Adipose tissue (tissue), 3 donors: ENCODE measurements around the gene RHOB. TPM values are rescaled to one million over a fixed set of nuclear protein-coding genes. Genes with fewer than 3 reads are reported as not detected.
"Not testable (repeated sequence)": the region's sequence is repeated elsewhere in the genome, so short reads cannot be mapped to it uniquely, and the experiment has no call there.

ENCODE experiments used
- H3K27ac ChIP-seq: one replicate; pipeline ENCODE4 v1.5.1; 2013; ENCODE audit warnings: low read depth, low read length
- whole genome bisulfite sequencing, 3 donors: extraction: QIAGEN DNeasy Blood & Tissue Kit; methylation state at CpG; one replicate each; pipeline ENCODE4 v1.1.7; 2013; 5-methylcytosine and 5-hydroxymethylcytosine counted together
- polyA plus RNA-seq, 3 donors: library from polyadenylated mRNA; stranded (reverse); fragments of 200-250 nt; gene quantifications; one replicate each; pipeline ENCODE4 v1.2.3, GENCODE V29; 2013
- donor health status: healthy with polysubstance abuse.
- donor health status: Bipolar disorder and iron deficiency.
- donor health status: healthy.

The RHOB gene
- polyA plus RNA-seq, 3 donors = 155 to 963 (median 704) TPM

DNA sequence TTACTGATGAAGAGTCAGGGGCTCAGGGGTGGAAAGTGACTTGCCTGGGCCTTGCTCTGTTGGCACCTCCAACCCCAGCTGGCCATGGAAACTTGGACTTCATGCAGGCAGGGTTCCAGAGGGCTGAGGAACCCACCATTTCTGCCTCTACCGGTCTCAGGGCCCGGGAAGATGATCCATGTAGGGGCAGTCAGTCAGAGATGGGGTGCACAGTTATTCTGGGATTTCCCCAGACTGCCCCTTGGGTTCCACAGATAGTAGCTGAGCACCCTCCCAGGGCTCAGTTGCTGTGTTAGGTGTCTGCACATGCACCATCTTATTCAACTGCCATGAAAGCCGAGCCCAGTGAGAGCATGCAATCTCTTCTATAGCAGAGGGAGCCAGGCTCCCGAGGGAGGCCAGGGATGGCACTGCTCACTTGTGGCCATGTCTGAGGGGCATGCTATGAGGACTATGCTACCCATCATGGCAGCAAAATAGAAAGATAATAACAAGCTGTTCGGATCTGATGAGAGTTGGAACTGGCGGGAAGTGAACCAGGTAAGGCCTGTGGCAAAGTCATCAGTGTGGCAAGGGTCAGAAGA is 37.3 kb downstream of the RHOB start:
- no peak overlapping the region for H3K27ac ChIP-seq
- WGBS, 3 donors = 93 to 95% (median 94%) methylated on average over 6 of the region's 6 CpGs

DNA sequence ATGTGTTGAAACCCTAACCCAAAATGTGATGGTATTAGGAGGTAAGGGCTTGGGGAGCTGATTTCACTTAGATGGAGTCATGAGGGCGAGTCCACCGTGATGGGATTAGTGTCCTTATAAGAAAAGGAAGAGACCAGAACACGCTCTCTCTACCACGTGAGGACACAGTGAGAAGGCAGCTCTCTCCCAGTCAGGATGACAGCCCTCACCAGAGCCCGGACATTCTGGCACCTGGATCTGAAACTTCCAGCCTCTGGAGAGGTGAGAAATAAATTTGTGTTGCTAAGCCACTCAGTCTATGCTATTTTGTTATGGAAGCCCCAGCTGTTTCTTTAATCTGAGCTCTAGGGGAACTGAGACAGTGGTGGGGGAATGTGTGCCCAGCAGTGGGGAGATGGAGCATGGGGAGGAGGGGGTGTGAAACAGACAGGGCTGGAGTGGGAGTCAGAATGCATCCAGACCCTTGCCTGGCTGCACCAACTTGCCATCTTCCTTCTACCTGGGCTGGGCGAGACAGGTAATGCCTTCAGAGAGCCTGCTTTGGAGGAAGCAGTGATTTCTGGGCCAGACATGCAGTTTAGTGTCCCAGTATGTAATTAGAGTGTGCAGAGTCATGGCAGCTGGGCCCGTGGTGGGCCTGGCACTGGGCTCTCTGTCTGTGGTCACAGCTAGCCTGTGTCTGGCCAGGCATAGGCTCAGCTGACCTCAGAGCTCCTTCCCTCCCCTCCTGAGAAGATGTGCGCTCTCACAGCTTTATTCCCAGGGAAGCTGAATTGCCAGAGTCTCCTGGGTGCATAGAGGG is 38.1 kb downstream of the RHOB start:
- WGBS, 3 donors = 89 to 90% (median 89%) methylated on average over 8 of the region's 8 CpGs
- no peak overlapping the region for H3K27ac ChIP-seq

DNA sequence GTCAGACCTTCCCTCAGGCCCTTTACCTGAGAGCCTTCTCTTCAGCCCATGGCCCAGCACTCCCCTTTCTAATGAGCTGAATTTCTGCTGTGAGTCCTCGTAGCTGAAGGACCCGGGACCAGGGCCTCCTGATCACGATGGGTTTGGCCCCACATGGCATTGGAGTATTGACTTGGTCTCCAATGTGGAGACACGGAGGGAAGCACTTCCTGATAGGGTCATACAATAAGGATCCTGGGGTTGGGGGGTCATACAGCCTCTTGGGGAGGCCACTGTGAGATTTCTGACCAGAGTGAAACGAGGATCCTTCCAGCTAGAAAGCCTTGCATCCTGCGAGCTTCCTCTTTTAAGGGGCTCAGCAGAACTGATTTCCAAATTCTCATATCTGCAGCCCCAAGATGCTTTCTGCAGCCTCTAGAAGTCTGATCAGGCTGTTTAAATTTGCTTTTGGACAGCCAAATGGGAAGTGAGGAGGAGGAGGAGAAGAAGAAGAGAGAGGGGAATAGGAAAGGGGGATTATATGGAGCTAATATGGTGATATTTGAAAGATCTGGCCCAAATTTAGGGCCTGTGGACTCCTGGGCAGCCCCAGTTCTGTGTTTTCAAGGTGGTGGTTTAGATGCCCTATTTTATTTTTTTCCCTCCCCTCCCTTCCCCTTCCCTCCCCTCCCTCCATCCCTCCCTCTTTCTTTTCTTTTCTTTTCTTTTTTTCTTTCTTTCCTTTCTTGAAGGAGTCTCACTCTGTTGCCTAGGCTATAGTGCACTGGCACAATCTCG is 38.9 kb downstream of the RHOB start:
- H3K27ac ChIP-seq = no peak overlapping the region
- WGBS, 3 donors = 60 to 78% (median 67%) methylated on average over 7 of the region's 7 CpGs

DNA sequence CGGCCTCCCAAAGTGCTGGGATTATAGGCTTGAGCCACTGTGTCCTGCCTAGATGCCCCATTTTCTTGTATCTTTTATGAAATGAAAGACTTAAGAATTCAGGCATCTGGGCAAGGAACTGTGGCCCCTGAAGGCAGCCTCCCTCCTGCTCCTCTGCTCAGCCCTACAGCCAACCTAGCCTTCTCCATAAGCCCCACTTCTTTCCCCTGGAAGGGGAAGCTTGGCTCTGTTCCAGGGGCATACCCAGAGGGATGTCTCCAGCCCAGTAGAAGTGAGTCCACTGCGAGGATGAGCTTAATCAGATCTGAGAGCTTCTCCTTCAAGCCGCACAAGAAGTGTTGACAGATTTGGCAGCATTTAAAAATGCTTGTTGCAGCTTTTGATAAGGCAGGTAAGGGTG is 39.7 kb downstream of the RHOB start:
- H3K27ac ChIP-seq = no peak overlapping the region
- 77 to 93% (median 89%) methylated on average over 3 of the region's 3 CpGs for WGBS, 3 donors

DNA sequence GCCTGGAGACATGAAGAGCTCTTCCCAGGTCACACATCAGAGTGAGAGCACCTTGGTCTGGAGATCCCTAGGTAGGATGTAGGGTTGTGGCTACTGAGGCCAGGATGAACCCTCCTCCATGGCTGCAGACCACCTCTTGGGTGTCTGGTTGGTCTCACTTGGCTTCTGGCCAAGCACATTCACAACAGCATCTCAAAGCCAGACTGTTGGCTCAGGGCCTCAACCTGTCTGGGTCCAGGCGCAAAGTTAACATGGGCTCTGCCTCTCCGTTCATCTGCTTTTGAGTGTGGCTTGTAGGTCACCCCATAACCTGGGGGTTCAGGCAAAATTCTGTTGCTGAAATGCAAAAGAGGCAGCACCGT is 40.1 kb downstream of the RHOB start:
- no peak overlapping the region for H3K27ac ChIP-seq
- 56 to 89% (median 85%) methylated on average over 3 of the region's 3 CpGs for WGBS, 3 donors

DNA sequence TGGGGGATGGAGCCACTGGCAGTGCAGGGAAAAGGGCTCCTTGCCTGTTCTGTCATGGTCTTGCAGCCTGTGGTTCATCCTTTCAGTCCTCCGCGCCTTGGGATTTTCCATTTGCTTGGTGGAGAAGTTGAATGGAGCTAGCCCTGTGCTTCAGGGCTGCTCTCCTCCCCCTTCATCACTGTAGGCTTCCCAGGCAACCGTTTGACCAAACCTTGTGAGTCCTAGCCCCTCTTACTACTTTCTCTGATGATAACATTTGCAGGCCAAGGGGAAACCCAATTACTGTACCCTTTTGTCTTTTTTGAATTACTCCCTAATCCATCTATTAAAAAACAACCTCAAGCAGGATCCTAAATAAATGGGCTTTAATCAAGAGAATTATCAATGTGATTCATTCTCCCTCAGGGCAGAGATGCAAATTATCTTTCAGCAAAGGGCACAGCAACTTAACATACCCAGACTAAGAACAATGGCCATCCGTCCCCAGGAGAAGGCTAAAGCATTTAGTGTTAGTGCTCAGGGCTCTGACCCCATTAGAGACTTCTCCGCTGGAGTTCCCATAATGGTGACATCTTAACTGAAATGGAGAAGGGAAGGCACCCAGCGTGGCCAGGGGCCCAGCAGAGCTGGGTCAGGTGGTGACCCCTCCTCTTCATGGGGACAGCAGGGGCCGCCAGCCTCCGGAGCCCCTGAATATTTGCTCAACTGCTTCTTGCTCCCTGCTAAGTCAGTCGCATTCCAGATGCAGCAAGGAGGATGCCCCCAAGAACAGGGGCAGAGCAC is 40.7 kb downstream of the RHOB start:
- 87 to 93% (median 91%) methylated on average over 9 of the region's 9 CpGs for WGBS, 3 donors

DNA sequence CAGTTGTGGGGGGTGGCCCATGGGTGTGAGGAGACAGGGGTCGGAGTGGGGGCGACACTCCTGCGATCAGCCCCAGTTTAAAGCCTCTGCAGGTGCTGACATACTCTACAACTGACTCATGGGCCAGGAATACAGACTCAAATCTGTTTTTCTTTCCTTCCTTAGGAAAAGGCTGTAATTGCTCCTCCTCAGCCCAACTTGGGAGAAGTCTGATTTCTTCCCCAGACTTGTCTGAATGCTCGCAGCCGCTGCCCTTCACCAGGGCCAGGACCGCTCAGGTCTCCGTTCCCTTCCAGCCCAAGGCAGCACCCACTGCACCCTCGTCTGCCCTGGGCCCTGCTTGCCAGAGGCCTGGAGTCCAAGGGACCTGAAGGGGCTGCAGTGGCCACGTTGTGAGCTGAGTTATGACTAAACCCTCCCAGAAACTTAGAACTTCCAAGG is 41.3 kb downstream of the RHOB start:
- no peak overlapping the region for H3K27ac ChIP-seq
- 86 to 91% (median 89%) methylated on average over 9 of the region's 9 CpGs for WGBS, 3 donors

More for the DNA sequence above, 40.7 kb downstream of the RHOB start:
- H3K27ac ChIP-seq = no peak overlapping the region

DNA sequence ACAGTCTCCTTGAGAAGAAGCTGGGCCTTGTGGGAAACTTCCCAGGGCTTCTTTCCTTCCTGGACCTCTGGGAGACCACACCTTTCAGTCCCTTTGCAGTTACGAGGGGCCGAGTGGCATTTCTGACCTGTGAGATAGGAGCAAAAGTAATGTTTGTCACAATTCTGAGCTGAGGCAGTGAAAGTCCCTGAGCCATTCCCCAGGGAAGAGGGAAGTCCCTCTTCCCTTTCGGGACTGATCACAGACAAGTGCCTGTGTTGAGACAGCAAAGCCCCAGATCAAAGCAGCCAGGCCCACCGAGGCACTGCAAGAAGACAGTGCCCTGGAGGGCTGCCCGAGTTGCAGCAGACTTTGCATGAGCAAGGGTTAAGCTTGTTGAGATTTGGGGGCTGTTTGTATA is 41.9 kb downstream of the RHOB start:
- WGBS, 3 donors = 65 to 76% (median 73%) methylated on average over 5 of the region's 5 CpGs
- H3K27ac ChIP-seq = no peak overlapping the region

DNA sequence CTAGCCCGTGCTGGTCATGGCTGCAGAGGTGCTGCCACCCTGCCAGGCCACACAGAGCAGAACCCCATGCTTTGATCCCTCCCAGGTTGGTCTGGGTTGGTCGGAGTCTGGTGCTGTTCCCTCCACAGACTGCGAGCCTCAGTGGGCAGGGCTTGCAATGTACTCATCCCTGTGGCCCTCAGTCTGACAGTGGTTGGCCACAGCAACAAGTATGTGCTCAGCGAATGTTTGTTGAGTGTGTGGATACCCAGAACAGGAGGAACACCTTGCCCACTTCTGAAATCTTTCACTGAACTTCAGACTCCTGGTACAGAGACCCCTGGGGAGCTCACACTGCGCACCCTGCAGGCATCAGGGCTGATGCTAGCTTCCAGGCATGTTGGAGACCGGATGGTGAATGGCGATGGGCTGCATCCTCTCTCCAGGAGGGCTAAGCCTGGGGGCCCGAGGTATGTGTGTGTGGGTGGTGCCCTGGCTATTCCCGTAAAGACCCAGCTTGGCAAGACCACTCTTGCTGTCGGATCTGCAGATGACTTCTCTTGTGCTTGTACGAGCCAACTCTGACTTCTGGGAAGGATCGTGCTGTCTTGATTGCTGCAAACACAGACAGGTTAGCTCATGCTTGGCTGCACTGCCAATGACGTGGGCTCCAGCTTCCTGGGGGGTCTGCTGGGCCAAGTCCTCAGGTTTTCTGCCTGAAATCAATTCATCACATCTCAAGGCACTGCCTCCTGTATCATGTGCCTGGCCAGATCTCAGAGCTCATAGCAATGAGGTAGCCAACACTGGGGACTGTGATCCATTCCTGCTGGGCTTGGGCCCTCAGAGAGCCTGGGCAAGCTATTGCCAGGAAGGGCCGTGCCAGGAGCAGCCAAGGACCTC is 43.7 kb downstream of the RHOB start:
- WGBS, 3 donors = 74 to 77% (median 75%) methylated on average over 14 of the region's 14 CpGs
- H3K27ac ChIP-seq = no peak overlapping the region

DNA sequence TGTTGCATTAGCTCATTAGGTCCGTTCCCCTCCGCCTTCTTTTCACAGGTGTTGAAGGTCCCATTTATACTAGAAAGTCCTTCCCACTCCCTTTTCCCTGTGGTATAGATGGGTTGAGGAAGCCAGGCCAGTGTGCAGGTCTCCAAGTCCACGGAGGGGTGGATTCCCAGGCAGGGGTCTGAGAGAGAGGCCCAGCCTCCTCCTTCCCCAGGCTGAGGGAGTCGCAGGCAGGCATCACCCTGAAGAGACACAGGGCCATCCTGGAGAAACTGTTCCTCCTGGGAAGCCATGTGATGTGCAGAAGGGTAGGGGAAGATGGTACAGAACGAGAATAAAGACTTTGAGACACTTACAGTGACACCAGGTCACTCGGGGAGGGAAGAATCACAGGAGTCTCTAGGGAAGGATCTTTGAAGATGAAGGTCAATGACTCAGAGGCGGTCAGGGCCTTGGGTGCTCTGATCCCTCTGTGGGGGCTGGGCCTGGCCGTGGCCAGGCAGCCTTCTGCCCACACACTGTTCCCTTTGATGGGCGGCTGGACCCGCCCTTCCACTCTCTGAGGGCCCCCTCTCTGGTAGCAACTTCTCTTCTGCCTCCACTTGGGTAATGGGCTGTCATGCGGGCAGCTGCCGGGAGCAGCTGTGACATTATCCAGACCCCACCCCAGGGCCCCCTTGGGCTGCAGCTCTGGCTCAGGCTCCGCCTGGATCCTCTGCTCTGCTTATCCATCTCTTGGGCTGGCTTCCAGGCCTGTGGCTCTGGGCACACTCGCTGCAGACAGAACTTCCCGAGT is 45.1 kb downstream of the RHOB start:
- no peak overlapping the region for H3K27ac ChIP-seq
- WGBS, 3 donors = 76 to 81% (median 77%) methylated on average over 15 of the region's 15 CpGs

DNA sequence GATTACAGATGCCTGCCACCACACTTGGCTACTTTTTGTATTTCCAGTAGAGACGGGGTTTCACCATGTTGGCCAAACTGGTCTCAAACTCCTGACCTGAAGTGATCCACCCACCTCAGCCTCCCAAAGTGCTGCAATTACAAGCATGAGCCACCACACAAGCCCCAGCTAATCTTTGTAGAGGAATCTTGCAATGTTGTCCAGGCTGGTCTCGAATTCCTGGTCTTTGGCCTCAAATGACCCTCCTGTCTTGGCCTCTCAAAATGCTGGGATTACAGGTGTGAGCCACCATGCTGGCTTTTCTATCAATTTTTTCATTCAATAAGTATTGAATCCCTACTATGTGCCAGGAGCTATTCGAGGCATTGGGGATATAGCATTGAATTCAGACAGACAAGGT is 46.2 kb downstream of the RHOB start:
- not testable (repeated sequence) for H3K27ac ChIP-seq
- 93 to 96% (median 94%) methylated on average over 3 of the region's 3 CpGs for WGBS, 3 donors

DNA sequence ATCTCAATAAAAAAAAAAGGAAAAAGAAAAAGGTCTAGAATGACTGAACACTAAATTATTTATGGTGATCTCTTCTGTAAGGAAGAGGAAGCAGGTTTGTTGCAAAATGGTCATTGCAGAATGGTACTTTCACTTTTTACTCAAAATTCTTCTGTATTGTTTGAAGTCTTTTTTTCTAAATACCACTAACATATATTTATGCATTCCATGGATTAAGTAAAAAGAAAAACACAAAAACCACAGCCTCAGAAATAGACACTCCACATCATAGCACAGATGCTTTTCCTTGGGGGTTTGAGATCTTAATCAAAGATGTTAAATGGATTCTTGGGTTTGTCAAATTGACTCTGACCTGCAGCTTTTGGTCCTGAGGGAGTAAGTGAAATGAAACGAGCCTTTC is 47.4 kb downstream of the RHOB start:
- H3K27ac ChIP-seq = no peak overlapping the region
- 12 to 54% (median 25%) methylated on average over 1 of the region's 1 CpG for WGBS, 3 donors

DNA sequence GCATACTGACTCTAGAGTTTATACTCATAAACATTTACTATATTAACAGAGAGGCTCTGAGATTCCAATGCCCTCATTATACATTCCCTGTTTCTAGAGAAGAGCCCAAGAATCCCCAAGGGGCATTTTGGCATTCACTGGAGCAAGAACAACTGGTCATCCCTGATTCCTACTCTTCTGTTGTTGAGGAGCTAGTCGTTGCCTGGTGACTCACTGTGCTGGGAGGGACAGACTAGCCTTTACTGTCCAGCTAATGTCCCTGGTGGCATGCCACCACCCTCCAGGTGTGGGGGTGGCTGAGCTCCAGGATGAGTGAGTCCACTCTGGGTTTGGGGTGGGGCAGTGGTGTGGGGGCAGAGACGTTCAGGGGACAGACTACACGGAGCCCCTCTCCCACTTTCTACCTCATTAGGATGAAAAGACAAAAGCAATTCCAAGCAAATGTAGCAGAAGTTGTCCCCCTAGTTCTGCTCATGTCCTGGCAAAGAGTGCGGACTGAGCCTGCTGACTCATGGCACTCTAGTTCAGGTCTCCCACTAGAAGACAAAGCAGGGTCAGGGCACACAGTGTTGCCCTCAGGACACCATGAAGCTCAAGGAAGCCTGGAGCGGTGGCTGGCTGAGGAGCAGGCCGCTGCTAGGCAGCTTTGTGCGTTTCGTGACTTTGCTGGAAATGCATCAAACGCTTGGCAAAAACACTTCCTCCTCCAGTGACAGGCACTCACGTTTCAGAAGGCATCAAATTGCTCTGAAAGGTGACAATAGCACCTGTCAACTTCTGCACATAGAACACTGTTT is 49.4 kb downstream of the RHOB start:
- no peak overlapping the region for H3K27ac ChIP-seq
- 68 to 76% (median 70%) methylated on average over 10 of the region's 10 CpGs for WGBS, 3 donors

DNA sequence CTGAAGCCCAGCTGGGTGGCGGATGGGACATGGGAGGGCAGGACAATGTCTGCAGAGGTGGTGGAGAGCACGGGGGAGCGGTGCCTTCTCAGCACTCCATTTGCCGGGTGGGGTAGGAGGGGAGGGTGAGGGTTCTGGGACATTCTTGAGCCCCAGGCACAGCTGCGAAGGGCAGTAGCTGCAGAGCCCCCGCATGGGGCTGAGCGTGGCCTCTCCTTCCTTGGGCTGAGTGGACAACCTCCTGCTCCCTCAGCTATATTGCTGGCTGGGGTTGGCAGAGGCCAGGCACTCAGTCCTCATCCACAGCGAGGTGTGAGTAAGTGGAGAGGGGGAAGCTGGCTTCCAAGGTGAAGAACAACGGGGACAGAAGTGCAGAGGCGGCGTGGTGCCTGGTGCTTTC is 50.1 kb downstream of the RHOB start:
- WGBS, 3 donors = 82 to 93% (median 91%) methylated on average over 11 of the region's 11 CpGs
- H3K27ac ChIP-seq = no peak overlapping the region
